Measurements from ENCODE around the gene INAVA. TPM values are rescaled to one million over a fixed set of nuclear protein-coding genes. Genes with fewer than 3 reads are reported as not detected.
A peak's percentile ranks its signal among the peaks of the same experiment; 100 is the strongest.

Gene INAVA
- total and polyA plus RNA-seq, 9 of the 15 experiments (the other 6 are each of a cell fraction or from before 2014, with no cell fraction given) = 0.09 TPM; not detected in 8

DNA sequence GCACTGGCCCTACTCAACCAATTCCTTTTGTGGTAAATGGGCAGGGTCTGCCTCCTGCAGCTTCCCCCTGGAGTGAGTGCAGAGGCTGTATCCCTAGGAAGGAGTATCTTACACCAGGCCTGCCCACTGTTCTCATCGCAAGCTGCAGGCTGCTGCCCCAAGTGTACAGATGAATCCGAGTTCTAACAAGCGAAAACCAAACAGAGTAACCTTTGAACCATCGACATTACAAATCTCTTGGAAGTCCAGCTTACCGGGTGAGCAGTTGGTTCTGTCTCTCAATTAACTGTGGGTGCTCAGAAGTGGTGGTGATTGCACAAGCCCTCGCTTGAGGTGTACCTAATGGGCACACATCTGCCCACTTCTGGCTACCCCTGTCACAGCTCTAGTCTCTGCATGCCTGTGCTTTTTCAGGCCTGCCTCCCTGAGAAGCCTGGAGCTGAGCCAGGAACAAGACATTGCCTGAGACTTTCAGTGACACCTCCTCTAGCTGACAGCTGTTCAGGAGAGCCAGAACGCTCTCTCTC lies 22.7 kb downstream of the INAVA start:
- FAIRE-seq = no peak
- TF ChIP-seq ZNF717 (CRISPR knock-in tag; IDR thresholded peaks at IDR 0.05) = no peak
- TF ChIP-seq, protein P1, sequence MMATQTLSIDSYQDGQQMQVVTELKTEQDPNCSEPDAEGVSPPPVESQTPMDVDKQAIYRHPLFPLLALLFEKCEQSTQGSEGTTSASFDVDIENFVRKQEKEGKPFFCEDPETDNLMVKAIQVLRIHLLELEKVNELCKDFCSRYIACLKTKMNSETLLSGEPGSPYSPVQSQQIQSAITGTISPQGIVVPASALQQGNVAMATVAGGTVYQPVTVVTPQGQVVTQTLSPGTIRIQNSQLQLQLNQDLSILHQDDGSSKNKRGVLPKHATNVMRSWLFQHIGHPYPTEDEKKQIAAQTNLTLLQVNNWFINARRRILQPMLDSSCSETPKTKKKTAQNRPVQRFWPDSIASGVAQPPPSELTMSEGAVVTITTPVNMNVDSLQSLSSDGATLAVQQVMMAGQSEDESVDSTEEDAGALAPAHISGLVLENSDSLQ (IDR thresholded peaks at IDR 0.05) = peak; percentile 43
- H3K4me2 ChIP-seq (ENCODE audit: insufficient read depth, low read length) = no peak overlapping the region
- no peaks in the 10 kb centered on the region for H3K79me2 ChIP-seq (ENCODE audit: control insufficient read depth, insufficient read depth, low read length)
- no peak; the same call in 2 of the 3 replicates for ATAC-seq
- H3K36me3 ChIP-seq (ENCODE audit: control insufficient read depth, insufficient read depth, low read length) = no peaks in the 10 kb centered on the region
- no peak overlapping the region; a peak in 1 of 4 replicates for H3K9ac ChIP-seq (ENCODE audit: insufficient read depth in 1 of 2, low read depth in 2 of 2, low read length in 2 of 2)
- no peaks in the 10 kb centered on the region for H3K9me1 ChIP-seq (ENCODE audit: control insufficient read depth, insufficient read depth, low read length)
- no peak overlapping the region for H2AFZ ChIP-seq (ENCODE audit: low read depth, low read length)
- H3K27me3 ChIP-seq (ENCODE audit: control insufficient read depth in 2 of 2, insufficient read depth in 2 of 2, low read length in 2 of 2) = peaks cover 19 to 56% of the 10 kb centered on the region in 2 experiments; a peak in 4 of 5 replicates
- H3K4me1 ChIP-seq (replicated peaks in 1 of 2; ENCODE audit: control insufficient read depth in 2 of 2, insufficient read depth in 2 of 2, low read length in 2 of 2) = peaks cover 0 to 9% of the 10 kb centered on the region in 2 experiments; a peak in 1 of 5 replicates
- intact Hi-C loops (cut with micrococcal nuclease) = no loop called here
- DNase-seq (ENCODE audit: extremely low read depth in 1 of 4, low spot score in 3 of 4) = no peak
- WGBS (ENCODE audit: insufficient coverage, low coverage, missing lambda C conversion rate) = 4% methylated on average over 7 of the region's 7 CpGs
- H3K9me3 ChIP-seq (replicated peaks; ENCODE audit: control insufficient read depth, insufficient read depth, low read depth, low read length) = no peaks in the 10 kb centered on the region
- POLR2A ChIA-PET = interaction anchor here (0.6 to 0.9 kb wide), 2 partner anchors 9 to 13 kb away, joined by 3 to 4 read pairs; no protein-coding TSS in a partner anchor
- CTCF ChIA-PET (ENCODE audit: low intra/inter-chr PET ratio) = no interaction called here
- in situ Hi-C loops (cut with MboI) = no loop called here
- no TSS peak for BruUV-seq (replicated peaks)
- peaks cover 6% of the 10 kb centered on the region; the same call in 1 of the 2 replicates for H4K20me1 ChIP-seq (replicated peaks; ENCODE audit: control insufficient read depth, insufficient read depth, low read length)
- H3K27ac ChIP-seq (ENCODE audit: extremely low read depth, low read depth, low read length) = no peak overlapping the region
- H3K4me3 ChIP-seq = no peak overlapping the region

DNA sequence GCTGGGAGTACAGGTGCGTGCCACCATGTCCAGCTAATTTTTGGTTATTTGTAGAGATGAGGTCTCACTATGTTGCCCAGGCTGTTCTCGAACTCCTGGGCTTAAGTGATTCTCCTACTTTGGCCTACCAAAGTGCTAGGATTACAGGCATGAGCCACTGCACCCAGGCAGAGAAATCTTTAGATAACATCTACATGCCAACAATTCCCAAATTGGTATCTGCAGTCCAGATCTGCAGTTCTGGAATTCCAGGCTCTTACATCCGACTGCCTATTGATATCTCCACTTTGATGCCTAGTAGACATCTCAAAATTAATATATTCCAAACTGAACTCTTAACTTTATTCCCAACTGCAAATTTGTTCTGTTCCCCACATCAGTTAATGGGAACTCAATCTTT lies 23.3 kb downstream of the INAVA start:
- Histone ChIP-seq H3K36me3 (ENCODE audit: control insufficient read depth, insufficient read depth, low read length) (no peaks in the 10 kb centered on the region), H3K9me1 (ENCODE audit: control insufficient read depth, insufficient read depth, low read length) (no peaks in the 10 kb centered on the region), H3K27me3 (ENCODE audit: control insufficient read depth in 2 of 2, insufficient read depth in 2 of 2, low read length in 2 of 2) (peaks cover 19 to 52% of the 10 kb centered on the region in 2 experiments; a peak in 4 of 5 replicates), H3K4me1 (replicated peaks in 1 of 2; ENCODE audit: control insufficient read depth in 2 of 2, insufficient read depth in 2 of 2, low read length in 2 of 2) (peaks cover 0 to 9% of the 10 kb centered on the region in 2 experiments; a peak in 1 of 5 replicates), H3K4me2 (ENCODE audit: insufficient read depth, low read length) (no peak overlapping the region), H2AFZ (ENCODE audit: low read depth, low read length) (no peak overlapping the region), H3K9ac (ENCODE audit: insufficient read depth in 1 of 2, low read depth in 2 of 2, low read length in 2 of 2) (no peak overlapping the region), H4K20me1 (replicated peaks; ENCODE audit: control insufficient read depth, insufficient read depth, low read length) (peaks cover 6% of the 10 kb centered on the region; the same call in 1 of the 2 replicates), H3K4me3 (no peak overlapping the region), H3K9me3 (replicated peaks; ENCODE audit: control insufficient read depth, insufficient read depth, low read depth, low read length) (no peaks in the 10 kb centered on the region), H3K79me2 (ENCODE audit: control insufficient read depth, insufficient read depth, low read length) (no peaks in the 10 kb centered on the region), H3K27ac (ENCODE audit: extremely low read depth, low read depth, low read length) (no peak overlapping the region)
- BruUV-seq (replicated peaks) = no TSS peak
- in situ Hi-C loops (cut with MboI) (no loop called here), intact Hi-C loops (cut with micrococcal nuclease) (no loop called here)
- ChIA-PET POLR2A (interaction anchor here (0.6 to 0.9 kb wide), 3 partner anchors 10 to 44 kb away, joined by 3 to 4 read pairs (median 3); no protein-coding TSS in a partner anchor), CTCF (ENCODE audit: low intra/inter-chr PET ratio) (no interaction called here)
- no peak for FAIRE-seq
- WGBS (ENCODE audit: insufficient coverage, low coverage, missing lambda C conversion rate) = 2% methylated on average over 3 of the region's 3 CpGs
- no peak for ATAC-seq
- no peak for DNase-seq (ENCODE audit: extremely low read depth in 1 of 4, low spot score in 3 of 4)
- TF ChIP-seq, protein P2, sequence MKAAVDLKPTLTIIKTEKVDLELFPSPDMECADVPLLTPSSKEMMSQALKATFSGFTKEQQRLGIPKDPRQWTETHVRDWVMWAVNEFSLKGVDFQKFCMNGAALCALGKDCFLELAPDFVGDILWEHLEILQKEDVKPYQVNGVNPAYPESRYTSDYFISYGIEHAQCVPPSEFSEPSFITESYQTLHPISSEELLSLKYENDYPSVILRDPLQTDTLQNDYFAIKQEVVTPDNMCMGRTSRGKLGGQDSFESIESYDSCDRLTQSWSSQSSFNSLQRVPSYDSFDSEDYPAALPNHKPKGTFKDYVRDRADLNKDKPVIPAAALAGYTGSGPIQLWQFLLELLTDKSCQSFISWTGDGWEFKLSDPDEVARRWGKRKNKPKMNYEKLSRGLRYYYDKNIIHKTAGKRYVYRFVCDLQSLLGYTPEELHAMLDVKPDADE (conservative IDR thresholded peaks at IDR 0.05; ENCODE audit: control insufficient read depth, low read depth, low read length) = no peak
- TF ChIP-seq PRPF4 (IDR thresholded peaks at IDR 0.05; ENCODE audit: insufficient read depth, low read depth, low read length, poor library complexity, severe bottlenecking) = no peak
- no peak for TF ChIP-seq POLR3G (IDR thresholded peaks at IDR 0.05; ENCODE audit: extremely low read depth, insufficient read length, insufficient replicate concordance)
- no peak for TF ChIP-seq ZNF764 (CRISPR knock-in tag; IDR thresholded peaks at IDR 0.05; ENCODE audit: low read depth)
- TF ChIP-seq, protein P3, sequence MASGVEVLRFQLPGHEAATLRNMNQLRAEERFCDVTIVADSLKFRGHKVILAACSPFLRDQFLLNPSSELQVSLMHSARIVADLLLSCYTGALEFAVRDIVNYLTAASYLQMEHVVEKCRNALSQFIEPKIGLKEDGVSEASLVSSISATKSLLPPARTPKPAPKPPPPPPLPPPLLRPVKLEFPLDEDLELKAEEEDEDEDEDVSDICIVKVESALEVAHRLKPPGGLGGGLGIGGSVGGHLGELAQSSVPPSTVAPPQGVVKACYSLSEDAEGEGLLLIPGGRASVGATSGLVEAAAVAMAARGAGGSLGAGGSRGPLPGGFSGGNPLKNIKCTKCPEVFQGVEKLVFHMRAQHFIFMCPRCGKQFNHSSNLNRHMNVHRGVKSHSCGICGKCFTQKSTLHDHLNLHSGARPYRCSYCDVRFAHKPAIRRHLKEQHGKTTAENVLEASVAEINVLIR (CRISPR knock-in tag; IDR thresholded peaks at IDR 0.05) = no peak
- no peak for TF ChIP-seq RBM39 (optimal IDR thresholded peaks at IDR 0.05; ENCODE audit: low read depth, low read length)
- TF ChIP-seq RB1 (IDR thresholded peaks at IDR 0.05; ENCODE audit: low read depth) = no peak
- TF ChIP-seq, protein P4, sequence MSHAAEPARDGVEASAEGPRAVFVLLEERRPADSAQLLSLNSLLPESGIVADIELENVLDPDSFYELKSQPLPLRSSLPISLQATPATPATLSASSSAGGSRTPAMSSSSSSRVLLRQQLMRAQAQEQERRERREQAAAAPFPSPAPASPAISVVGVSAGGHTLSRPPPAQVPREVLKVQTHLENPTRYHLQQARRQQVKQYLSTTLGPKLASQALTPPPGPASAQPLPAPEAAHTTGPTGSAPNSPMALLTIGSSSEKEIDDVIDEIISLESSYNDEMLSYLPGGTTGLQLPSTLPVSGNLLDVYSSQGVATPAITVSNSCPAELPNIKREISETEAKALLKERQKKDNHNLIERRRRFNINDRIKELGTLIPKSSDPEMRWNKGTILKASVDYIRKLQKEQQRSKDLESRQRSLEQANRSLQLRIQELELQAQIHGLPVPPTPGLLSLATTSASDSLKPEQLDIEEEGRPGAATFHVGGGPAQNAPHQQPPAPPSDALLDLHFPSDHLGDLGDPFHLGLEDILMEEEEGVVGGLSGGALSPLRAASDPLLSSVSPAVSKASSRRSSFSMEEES (CRISPR knock-in tag; IDR thresholded peaks at IDR 0.05) = no peak
